ENCODE data around the gene NPM1.

DNA sequence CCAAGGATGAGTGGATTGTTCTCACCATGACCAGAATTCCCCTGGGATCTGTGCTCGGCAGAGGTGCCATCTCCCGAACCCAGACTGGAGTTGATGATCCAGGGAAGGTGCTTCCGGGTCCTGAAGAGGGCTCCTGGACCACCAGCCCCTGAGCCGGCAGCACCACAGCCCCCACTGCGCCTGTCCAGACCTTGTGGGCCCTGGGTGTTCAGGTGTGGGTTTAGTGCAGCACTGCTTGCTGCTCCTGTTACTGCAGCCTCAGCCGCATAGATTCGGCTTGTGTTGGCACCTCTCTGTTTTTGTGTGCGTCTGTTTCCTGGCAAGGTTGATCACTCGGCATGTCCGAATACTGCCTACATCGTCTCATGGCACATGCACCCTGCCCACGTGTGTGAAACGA lies 16.3 kb upstream of the NPM1 start:
- TF ChIP-seq, protein P1, sequence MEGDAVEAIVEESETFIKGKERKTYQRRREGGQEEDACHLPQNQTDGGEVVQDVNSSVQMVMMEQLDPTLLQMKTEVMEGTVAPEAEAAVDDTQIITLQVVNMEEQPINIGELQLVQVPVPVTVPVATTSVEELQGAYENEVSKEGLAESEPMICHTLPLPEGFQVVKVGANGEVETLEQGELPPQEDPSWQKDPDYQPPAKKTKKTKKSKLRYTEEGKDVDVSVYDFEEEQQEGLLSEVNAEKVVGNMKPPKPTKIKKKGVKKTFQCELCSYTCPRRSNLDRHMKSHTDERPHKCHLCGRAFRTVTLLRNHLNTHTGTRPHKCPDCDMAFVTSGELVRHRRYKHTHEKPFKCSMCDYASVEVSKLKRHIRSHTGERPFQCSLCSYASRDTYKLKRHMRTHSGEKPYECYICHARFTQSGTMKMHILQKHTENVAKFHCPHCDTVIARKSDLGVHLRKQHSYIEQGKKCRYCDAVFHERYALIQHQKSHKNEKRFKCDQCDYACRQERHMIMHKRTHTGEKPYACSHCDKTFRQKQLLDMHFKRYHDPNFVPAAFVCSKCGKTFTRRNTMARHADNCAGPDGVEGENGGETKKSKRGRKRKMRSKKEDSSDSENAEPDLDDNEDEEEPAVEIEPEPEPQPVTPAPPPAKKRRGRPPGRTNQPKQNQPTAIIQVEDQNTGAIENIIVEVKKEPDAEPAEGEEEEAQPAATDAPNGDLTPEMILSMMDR (conservative IDR thresholded peaks at IDR 0.05 in 1 of 2, IDR thresholded peaks at IDR 0.05 in 1 of 2; ENCODE audit: extremely low read depth in 1 of 2, insufficient read depth in 1 of 2, low read depth in 1 of 2, low read length in 2 of 2) = no peak
- no peak for TF ChIP-seq EZH2 (IDR thresholded peaks at IDR 0.05; ENCODE audit: borderline replicate concordance, low read length)

All from mammary epithelial cell (primary cell).